ENCODE measurements around the gene PRR5L.
A peak's percentile ranks its signal among the peaks of the same experiment; 100 is the strongest.

Gene PRR5L

DNA sequence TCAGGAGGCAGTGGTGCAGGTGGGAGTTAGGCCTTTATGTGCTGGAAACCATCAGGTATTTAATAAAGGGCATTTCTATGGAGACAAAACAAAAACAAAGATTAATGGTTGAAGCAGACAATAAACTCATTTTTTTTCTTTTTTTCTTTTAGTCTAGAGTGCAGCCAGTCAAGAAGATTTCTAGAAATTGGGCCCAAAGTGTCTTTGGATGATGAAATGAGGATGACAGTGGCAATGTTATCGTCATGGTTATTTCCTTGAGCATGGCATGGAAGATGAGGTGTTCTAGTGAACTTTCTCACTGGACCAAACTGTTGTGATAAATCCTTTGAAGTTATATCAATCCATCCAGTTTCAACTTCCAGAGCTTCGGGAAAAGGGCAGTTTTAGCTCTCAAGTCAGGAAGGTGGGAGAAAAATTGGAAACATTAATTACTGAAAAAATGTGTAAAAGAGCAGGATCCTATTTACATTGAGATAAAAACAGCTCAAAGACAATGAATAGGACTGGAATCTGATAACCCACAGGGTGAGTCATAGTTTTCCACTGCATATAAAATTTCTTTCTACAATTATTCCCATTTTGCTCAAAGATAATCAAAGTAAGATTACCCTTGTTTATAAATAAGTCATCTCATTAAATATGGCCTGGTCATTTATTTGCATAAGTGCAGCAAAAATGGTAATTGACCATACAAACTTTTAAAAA, 33.0 kb downstream of the PRR5L start:
- DNase-seq, result no peak

DNA sequence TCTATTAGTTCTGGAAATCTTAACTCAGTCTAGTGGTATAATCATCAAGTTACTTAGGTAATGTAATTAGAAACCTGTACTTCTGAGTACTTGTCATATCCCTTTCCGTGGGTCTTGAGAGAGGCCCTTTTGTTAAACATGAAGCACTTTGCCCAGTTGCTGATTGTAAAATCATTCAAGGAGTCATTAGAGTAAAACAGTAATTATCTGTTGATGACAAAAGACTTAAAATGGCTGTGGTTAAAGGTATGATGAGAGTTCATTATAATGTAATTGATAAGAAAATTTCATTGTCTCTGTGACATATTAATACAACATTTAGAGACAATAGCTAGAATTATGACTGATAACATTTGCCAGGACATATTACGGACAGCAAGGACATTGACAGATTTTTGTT, 34.3 kb downstream of the PRR5L start:
- no peak for DNase-seq

DNA sequence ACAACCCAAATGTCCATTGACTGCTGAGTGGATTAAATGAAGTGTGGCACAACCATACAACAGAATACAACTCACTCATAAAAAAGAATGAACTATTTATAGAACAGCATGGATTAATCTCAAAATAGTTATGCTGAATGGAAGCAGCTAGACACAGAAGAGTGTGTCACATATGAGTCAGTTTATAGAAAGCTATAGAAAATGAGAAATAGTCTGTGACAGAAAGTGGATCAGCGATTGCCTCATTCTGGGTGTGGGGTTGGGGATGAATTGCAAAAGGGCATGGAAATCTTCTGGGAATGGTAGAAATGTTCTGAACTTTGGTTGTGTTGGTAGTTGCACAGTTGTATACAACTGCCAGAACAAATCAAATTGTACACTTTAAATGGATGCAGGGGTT, 37.4 kb downstream of the PRR5L start:
- peak; percentile 64 for DNase-seq

DNA sequence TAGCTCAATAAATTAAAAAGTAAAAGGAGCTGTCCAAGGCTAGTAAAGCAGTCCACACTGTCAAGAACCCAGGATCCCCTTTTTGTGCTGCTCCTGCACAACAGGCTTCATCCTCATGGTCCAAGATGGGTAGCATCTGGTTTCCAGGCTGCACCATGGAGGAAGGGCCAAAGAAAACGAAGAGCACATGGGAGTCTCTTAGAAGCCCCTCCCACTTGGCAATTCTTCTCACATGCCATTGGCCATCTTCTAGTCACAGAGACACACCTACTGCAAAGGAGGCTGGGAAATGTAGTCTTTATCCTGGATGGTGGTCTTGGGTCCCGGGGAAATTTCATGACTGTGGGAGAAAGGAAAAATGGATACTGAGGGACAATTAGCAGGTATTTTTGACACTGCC, 37.8 kb downstream of the PRR5L start:
- peak; percentile 56 for DNase-seq

DNA sequence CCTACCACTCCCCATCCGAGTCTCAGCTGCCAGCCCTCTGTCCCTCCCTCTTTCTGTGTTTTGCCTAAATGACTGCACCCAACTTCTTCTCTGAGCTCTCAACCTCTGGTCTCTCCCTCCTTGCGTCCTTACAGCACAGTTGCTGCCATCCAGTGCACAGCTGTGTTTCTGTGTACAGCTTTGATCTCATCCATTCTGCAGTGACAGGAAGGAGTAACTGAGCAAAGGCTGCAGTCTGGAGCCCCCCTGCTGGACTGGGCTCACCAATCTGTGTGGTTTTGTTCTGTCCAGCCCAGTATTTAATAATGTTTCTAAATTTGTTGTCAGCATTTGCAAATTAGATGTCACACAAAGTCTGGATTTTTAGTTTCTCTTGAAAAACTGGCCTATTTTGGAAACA, 43.8 kb downstream of the PRR5L start:
- DNase-seq, result no peak

DNA sequence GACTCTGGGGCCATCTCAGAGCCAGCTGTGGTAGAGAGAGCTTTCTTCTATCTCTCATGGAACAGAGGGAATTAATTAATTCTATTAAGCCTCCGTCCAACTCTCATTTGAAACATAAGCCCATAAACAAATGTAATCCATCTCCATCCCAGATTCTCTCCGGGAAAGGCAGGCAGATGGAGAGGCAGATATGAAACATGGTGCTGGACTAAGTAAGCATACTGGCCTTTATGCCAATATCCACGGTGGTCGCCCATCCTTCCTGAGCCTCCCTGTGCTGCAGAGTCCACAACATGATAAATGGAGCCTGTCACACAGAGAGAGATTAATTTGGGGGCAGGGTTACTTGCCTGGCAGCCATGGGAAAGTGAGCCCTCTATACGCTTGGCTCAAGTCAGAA, 44.8 kb downstream of the PRR5L start:
- no peak for DNase-seq

DNA sequence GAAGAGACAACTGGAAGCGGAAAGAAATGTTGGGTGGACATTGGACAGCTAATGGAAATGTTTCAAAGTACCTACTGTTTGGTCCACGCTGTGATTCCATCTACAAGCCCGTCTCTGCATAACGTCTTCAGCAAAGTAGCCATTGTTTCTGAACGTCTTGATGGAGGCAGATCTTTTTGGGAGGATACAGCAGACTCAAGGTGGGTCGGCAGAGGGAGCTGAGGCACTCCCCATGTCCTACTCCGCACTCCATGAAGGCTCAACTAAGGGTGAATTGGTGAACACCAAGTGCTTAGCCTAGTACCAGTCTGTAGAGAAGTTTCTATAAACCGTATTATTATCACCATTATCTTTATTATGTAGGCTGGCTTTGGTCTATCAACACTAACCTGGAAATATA, 45.8 kb downstream of the PRR5L start:
- DNase-seq, result no peak

DNA sequence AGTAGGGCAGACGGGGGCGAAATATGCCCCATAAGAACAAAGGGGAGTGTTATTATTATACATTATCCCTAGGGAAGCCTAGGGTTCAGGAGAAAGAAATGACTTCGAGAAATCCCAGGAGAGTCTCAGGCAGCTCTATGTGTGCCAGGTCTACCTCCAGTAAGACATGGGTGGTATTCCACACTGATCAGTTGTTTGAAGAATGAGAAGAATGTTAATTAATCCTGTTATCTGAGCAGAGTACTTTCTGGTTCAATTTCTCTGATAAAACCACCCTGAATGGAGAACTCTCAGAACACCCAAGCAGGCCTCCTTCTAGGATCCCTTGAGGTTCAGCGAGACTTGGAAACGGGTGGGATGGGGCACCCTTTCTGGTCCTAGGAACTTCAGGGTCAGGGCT, 46.2 kb downstream of the PRR5L start:
- no peak for DNase-seq

DNA sequence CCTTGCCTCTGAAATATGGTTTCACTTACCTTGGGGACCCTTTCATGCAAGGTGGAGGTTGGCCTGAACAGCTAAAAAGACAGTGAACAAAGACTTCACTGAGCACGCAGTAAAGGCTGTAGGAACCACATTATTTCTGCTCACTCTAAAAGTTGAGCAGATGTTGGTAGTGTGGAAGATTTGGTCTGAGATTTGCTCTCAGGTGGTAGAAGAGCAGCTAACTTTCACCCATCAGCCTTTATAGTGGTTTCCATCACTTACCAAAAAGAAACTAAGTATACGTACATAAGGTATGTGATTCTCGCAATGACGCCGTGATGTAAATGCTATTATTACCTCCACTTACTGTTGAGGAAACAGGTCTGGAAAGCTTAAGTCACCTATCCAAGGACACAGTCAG, 47.3 kb downstream of the PRR5L start:
- no peak for DNase-seq

DNA sequence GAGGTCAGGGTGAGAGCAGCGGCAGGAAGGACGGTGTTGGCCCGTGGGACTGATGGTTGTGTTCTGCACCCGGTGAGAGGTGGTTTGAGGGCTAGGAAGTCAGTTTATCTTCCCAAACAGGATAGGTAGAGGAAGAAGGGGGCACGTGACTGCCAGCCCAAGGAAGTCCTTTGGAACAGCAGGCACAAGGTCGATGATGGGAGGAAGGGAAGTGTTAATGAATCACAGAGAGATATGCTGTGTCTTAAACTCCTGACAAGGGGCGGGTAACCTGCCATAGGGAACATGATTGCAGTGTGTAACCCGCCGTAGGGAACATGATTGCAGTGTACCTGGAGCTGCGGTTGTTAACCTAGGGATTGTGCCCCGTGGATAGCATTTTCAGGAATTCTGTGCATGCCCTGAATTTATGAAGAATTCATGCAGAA, 49.0 kb downstream of the PRR5L start:
- DNase-seq, result no peak

DNA sequence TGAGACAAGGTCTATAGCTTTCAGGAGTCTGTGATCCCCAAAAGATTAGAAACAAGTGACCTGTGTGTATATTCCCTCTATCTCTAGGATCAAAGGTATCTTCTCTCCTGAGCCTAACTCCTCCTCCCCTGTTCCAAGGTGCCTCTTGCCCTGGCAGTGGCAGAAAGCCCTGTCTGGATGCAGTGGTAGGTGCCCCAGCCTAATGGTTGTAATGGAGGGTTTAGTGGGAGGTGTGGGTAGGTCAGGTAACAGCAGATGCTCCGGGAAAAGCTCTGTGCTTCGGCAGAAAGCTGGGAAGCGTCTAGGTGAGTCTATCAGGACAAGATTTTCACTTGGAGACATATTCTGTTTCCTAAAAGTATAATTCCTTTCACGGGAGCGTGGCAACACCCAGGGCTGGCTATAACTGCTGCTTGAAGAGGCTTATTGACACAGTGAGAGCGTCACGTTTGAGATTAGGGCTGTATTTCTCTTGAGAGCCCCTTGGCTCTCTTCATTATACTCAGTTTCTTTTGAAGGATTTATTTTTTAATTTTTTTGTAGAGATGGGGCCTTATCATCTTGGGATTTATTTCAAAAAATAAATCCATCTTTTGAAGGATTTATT, 49.5 kb downstream of the PRR5L start:
- no peak for DNase-seq

DNA sequence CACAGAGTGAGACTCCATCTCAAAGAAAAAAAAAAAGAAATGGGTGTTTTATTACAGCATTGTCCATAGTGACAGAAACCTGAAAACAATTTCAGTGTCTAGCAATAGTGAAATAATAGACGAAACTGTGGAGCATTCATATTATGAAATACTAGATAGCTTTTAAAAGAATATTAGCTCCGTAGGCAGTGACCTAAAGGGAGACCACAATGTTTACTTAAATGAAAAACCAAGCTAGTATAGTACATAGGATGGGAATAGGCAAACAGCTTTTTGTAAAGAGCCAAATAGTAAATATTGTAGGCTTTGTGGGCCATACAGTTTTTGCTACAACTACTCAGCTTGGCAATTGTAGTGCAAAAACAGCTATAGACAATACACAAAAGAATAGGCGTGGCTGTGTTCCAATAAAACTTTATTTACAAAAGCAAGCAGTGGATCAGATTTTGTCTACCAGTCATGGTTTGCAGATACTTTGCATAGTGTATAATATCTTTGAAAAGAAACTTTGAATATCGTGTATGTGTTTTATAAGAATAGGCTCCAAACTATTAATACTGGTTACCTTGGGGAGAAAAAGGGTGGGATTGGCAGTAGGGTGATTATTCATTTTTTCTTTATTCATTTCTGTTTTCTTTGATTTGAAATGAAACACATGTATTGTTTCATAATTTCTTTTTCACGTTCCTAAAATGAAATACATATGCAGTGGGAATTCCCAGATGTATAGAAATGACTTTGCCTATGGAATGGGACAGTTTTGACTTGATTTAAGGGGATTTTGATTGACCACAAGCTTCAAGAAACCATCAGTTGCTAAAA, 50.7 kb downstream of the PRR5L start:
- DNase-seq, result no peak

DNA sequence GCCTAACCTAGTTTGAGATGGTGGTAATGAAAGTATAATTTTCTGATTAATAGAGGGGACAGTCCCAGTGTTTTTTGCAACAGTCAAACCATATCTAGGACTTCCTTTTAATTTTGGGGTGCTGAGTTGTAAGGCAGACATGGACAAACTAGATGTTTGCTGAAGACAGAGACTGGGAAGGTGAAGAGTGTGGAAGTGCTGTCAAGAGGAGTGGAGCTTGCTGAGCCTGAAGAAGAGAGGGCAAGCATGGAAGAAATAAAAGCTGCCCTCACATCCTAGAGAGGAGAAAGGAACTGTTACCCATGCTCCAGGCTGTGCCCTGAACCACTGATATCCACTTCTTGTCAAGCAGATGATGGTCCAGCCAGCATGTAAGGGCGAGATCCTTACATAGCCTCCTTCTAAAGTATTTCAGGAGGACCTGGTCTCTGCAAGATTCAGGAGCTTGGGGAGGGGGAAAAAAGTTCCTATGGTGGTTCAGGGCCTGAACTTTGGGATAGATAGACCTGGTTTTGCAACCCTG, 51.4 kb downstream of the PRR5L start:
- no peak for DNase-seq

DNA sequence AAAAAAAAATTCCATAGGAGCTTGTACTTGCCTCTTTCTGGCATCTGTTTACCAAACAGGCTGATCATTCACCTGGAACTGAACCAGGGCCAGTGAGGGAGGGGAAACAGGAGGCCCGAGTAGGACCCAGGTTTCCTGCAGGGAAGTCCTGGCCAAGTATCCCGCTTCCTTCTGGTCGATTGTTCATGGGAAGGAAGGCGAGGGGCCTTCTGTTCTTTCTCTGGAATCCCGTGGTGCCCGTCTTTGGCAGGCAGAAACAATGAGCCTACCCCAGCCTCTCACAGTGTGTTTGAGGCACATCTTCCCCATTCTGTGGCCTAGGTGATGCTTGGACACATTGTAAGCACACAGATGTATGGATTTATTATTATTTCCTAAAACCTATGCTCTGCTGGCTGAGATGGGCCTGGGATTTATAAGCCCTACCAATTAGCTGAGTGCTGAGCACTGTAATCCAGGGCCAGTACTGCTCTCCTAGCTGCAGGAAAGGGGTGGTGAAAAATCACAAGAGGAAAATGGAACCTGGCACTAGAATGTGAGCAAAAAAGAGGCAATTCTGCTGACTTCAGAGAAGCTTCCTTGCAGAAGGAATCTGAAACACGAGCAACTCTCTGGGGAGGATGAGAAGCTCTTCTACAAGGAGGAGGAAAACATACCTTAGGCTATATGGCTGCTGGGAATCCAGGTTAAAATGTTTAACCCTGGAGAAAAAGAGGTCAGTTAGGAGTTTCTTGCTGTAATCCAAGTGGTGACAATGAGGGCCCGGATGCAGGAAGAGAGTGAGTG, 53.5 kb downstream of the PRR5L start:
- no peak for DNase-seq

DNA sequence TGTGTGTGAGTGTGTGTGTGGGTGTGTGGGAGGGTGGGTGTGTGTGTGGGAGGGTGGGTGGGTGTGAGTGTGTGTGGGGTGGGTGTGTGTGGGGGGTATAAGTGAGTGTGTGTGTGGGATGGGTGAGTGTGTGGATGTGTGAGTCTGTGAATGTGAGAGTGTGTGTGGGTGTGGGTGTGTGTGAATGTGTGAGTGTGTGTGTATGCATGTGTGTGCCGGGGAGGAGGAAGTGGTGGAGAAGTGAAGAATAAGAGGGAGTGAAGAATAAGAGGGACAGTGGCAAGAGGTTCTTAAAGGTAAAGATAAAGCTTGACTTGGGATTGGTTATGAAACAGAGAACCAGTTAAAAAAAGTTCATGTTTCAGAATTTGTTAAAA, 54.0 kb downstream of the PRR5L start:
- DNase-seq, result no peak

DNA sequence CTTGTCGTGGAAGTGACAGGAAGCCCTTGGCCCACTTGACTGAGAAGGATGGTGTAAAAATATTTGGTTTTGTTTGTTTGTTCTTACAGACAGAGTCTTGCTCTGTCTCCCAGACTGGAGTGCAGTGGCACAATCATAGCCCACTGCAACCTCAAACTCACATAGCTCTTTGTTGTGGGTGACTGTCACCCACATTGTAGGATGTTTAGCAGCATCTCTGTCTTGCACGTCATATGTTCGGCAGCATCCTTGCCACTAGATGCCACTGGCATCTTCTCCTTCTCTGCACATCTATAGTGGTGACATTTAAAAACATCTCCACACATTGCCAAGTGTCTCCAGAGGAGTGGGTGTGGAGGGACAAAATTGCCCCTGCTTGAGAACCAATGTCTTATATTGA, 56.8 kb downstream of the PRR5L start:
- no peak for DNase-seq

DNA sequence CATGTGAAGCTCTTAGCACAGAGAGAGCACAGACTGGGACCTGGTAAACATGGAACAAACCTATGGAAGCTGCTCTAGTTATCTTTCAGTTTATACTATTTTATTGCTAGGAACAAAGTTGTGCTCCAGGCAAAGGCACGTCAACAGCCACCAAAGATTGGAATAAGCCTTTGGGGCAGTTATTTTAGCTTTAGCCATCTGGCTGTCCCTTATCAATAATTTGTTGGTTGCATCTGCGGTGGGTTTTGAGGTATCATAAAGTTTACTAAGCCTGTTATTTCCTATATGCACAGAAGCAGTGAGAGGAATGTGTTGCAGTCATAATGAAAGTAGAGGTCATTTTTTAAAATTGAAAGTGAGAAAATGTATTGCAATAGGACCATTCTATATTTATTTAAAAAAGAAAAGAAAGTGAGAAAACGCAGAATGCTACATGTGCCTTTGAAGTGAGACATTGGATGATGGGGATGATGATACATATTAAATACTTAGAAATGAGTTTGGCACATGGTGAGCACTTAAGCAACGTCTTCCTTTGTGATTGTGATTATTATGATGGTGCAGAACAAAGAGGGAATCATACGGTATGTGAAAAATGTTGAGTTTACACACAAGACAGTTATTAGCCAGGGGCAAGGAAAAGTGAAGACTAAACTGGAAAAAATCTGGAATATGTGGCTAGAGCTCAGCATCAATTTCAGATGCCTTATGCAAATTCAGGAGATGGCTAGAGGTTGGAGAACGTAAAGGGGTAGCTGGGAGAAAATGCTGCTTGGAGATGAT, 58.3 kb downstream of the PRR5L start:
- DNase-seq, result peak; percentile 88

DNA sequence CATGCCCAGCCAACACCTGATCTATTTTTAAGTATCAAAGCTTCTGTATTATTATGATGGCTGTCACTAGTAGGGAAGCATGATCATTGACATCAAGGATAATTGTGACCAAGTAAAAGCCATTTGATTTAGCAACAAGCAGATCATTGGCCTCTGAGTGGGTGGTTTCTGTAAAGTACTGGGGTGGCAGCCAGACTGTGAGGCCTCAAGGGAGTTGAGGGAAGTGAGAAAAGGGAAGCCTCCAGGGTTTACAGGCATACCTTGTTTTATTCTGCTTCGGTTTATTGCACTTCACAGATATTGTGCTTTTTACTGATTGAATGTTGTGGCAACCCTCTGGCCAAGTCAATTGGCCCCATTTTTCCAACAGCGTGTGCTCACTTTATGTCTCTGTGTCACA, 60.1 kb downstream of the PRR5L start:
- no peak for DNase-seq

DNA sequence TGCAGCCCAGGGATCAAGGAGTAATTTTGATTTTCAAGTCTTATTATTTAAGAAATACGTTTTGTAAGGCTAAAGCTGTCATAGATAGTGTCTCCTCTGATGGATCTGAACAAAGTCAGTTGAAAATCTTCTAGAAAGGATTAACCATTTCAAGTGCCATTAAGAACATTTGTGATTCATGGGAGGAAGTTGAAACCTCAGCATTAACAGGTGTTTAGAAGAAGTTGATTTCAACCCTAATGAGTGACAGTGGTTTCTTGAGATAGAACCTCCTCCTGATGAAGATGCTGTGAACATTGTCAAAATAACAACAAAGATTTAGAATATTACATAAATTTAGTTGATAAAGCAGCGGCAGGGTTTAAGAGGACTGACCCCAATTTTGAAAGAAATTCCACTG, 61.7 kb downstream of the PRR5L start:
- no peak for DNase-seq

DNA sequence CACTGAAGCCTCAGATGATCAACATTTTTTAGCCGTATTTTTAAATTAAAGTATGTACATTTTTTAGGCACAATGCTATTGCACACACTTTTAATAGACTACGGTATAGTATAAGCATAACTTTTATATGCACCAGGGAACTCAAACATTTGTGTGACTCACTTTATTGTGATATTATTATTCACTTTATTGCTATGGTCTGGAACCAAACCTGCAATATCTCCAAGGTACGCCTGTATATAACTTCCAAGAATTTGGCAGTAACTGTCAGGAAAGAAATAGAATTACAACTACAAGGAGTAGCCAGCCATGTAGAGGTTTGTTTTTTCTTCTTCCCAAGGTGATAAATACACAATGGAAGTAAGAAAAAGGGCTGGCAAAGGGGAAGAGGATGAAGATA, 62.3 kb downstream of the PRR5L start:
- no peak for DNase-seq

DNA sequence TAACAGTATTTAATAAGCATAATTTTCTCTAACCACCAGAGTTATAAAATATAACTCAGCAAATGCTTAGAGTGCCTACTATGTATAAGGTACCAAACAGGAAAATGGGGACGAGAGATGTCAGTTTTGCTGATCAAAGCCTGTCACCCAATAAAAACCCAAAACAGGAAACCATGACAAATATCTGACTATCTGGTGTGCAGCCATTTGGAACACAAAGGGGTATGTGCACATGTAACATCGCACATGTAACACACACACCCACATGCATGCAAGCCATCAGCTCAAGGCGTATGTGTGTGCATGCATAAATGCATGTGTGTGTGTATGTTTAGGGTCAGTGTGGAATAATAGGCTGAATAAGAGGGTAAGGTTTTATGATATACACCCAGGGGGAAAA, 64.2 kb downstream of the PRR5L start:
- DNase-seq, result no peak

DNA sequence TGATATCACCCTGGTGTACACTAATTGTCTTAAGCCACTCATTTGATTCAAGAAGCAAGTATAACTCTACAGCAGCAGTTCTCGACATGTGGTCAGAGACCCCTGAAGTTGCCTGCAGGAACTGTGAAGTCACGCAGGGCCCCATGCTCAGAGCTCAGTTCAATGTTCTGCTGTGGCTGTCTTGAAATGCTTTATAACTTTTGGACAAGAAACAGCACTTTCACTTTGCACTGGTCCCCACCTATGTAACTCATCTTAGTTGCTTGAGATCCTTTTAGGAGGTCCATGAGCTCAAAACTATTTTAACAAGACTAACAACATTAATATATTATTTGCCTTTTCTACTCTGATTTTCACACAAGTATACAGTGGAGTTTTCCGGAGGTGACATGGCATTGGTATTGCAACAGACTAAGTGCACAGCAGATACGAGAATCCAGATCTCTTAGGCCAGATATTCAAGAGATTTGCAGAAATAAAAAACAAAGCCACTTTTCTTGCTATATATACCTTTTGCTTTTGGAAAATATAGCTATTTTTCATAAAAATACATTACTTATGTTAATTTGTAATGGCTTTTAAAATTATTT, 64.8 kb downstream of the PRR5L start:
- DNase-seq, result no peak

Data from fibroblast of skin of right quadriceps (primary cell).